HG02610 (cell line): Measurements from ENCODE around the gene CHKA.
A peak's percentile ranks its signal among the peaks of the same experiment; 100 is the strongest.
"Not testable (repeated sequence)": the region's sequence is repeated elsewhere in the genome, so short reads cannot be mapped to it uniquely, and the experiment has no call there.

ENCODE experiments used
- ATAC-seq: cut with Tn5 transposase; IDR thresholded peaks from one replicate; pipeline ENCODE4 v1.9.1; 2021; ENCODE audit warnings: mild to moderate bottlenecking, moderate library complexity; ENCODE audit not compliant: unreplicated experiment

The CHKA gene

GRCh38 chr11:68116974-68117373 is 4.2 kb downstream of the CHKA start:
- ATAC-seq: no peak

GRCh38 chr11:68116126-68116525 is 5.1 kb downstream of the CHKA start:
- ATAC-seq: no peak

DNA sequence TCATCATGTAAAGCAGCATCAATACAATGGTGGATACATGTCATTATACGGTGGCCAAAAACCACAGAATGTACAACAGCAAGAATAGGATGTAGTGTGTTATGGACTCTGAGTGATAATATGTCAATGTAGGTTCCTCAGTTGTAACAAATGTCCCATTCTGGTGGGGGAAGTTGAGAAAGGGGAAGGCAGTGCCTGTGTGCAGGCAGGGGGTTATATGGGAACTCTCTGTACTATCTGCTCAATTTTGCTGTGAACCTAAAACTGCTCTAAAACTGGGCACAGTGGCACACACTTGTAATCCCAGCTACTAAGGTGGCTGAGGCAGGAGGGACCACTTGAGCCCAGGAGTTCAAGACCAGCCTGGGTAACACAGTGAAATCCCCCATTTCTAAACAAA is 5.9 kb downstream of the CHKA start:
- ATAC-seq: no peak

GRCh38 chr11:68113986-68114385 is 7.2 kb downstream of the CHKA start:
- ATAC-seq: no peak

DNA sequence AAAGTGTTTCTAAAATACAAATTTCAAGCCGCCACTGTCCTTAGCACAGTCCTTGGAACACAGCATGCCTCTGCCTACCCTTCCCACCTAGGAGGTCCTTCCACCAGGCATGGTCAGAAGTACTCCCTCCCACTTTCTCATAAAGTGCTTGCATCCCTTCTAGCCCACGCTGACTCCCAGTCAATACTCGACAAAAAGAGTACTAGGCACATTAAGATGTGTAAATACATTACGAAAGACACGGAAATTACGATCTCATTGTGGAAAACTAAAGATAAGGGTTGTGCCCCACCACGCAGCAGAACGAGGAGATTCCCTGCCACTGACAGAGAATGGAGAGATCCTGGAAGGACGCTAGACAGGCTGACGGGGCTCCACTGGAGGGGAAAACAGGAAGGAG is 13.5 kb downstream of the CHKA start:
- ATAC-seq: no peak

DNA sequence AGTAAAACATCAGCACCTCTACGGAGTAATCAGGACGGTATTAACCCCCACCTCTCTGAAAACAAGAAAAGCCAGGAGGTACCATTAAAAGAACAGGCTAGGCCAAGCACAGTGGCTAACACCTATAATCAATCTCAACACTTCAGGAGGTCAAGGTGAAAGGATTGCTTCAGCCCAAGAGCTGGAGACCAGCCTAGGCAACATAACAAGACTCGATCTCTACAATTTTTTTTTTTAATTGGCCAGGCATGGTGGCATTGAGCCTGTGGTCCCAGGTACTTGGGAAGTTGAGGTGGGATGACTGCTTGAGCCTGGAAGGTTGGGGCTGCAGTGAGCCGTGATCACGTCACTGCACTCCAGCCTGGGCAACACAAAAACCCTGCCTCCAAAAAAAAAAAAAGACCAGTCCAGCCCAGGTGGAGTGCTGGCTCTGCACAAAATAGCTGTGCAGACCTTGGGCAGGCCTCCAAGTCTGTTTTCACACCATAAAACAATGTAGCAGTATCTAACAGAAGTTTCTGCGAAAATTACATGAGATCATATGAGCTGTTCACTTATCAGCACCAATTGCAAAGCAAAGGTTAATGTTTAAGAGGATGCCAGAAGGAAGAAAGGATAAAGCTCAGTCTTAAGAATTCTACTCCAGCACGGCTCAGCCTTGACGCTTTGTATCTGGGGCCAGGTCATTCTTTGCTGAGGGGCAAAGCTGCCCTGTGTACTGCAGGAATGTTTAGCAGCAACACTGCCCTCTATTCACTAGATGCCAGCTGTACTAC is 14.8 kb downstream of the CHKA start:
- no peak for ATAC-seq

DNA sequence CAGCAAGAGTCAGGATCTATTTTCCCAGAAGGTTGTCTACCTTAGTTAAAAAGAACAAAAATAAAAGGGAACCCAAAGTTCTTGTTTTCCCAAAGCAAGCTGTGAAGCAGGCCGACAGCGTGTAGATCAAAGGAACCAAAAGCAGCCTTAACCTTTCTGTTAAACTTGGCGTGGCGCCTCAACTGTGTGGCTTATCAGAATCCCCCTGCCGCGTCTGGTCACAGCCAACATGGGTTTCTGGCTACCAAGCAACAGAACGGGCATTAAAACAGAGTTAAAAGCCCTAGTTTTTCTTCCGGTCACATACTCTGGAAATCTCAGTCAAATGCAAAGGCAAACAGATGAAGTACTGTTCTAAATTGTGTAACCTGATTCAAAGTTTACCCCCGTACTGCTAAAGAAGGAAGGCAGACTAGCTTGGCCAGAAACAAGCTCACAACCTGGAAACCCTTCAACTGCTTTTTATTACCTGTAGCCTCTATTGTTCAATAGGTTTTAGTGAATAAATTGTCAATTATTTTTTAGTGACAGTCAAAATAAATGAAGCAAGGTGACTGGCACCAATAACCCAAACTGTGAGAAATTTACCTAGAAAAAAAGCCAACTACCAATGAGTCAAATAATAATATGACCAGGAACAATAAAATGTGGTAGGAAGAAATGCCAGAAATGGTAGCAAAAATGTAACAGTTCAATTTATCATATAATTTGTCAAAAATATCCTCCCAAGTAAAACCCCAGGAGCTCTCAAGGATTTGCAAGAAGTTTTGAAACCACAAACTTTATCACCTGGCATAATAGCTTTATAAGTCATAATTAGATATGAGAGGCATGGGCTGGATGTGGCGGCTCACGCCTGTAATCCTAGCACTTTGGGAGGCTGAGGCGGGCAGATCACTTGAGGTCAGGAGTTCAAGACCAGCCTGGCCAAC is 21.4 kb downstream of the CHKA start:
- peak; percentile 58 for ATAC-seq

DNA sequence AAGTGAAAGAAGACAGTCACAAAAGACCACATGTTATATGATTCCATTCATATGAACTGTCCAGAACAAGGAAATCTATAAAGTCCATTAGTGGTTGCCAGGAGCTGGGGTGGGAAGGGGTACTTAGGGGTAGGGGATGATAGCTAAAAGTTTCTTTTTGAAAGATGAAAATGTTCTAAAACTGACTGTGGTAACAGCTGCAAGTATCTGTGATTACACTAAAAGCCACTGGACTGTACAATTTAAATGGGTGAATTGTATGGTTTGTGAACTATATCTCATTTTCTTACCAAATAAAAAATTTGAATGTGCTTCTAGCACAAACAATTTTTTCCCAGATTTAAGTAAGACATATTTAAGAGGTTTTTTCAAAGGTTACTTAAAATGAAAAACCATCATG is 22.1 kb downstream of the CHKA start:
- no peak for ATAC-seq

GRCh38 chr11:68096962-68097361 is 24.2 kb downstream of the CHKA start:
- no peak for ATAC-seq

- no peak for ATAC-seq
Measured at GRCh38 chr11:68093565-68093964, 27.6 kb downstream of the CHKA start.

DNA sequence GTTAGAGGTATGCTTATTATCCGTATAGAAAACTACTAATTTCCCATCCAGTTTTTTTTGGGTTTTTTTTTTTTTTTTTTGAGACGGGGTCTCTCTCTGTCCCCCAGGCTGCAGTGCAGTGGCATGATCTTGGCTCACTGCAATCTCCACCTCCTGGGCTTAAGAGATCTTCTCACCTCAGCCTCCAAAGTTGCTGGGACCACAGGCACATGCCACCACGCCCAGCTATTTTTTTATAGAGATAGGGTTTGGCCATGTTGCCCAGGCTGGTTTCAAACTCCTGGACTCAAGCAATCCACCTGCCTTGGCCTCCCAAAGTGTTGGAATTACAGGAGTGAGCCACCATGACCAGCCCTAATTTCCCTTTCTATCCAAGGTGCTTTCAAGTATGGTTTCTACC is 28.2 kb downstream of the CHKA start:
- ATAC-seq: not testable (repeated sequence)

DNA sequence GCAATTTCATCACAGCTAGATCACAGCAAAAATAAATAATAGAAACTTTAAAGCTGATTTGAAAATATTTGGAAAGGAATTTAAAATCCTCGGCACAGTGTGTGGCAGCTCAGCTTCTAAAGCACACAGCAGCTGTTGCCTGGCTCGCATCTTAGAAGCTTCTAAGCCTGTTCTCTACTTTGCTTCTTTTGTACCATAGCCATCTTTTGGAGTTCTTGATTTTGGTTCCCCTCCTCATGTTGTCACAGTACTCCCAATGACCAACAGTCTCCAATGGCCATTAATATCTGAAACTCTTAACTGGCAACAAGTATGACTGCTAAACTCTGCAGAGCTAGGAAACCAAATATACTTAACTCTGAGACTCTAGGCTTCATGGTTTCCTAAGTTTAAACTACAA is 28.8 kb downstream of the CHKA start:
- no peak for ATAC-seq

DNA sequence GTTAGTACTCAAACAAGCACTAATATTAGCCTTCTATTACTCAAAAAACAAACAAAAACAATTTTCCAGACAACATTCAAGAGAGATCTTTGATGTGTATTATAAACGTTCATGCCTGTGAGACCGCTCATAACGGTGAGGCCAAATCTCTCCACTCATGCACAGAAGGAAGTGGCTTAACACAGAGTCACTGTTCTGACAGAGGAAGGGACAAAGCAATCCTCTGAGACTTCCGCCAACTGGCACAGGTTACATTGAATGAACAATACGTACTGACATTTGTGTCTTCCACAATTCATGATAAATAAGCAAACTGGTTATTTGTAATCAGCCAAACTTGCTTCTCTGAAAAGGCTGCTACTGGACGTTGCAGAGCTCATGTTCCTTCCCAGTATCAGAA is 30.5 kb downstream of the CHKA start:
- peak; percentile 65 for ATAC-seq

DNA sequence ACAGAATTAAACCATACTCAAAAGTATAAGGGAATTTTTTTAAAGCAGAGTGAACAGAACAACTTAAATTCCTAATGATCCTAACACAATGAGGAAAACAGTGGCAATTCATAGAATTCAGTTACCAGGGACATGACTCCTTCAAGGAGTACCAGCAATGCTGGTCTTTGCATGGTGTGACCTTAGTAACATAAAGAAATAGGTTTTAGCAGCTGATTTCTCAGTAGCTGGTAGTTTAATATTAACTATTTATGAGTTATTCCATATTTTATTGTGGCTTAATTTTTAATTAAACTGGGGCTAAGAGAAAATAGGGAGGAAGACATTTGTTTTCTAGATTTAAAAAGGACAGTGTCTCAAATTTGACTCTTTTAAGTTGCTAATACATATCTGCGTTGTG is 30.9 kb downstream of the CHKA start:
- no peak for ATAC-seq

- ATAC-seq: no peak
Measured at GRCh38 chr11:68089679-68090078, 31.5 kb downstream of the CHKA start.

- ATAC-seq: no peak
Measured at GRCh38 chr11:68083517-68083916, 37.7 kb downstream of the CHKA start.

- no peak for ATAC-seq
Measured at GRCh38 chr11:68082481-68082880, 38.7 kb downstream of the CHKA start.

- ATAC-seq: no peak
Measured at GRCh38 chr11:68081691-68082090, 39.5 kb downstream of the CHKA start.

- no peak for ATAC-seq
Measured at GRCh38 chr11:68080860-68081259, 40.3 kb downstream of the CHKA start.

- ATAC-seq: peak; percentile 62
Measured at GRCh38 chr11:68077617-68078582, 43.3 kb downstream of the CHKA start.
